GM12878 (cell line): ENCODE results near the gene GRK7. TPM values are rescaled to one million over a fixed set of nuclear protein-coding genes. Genes with fewer than 3 reads are reported as not detected.

Source experiments
- FOS ChIP-seq: IDR thresholded peaks from 3 replicates; pipeline ENCODE4 v1.6.1; 2011; ENCODE audit warnings: borderline replicate concordance; ENCODE audit not compliant: insufficient read length; ENCODE audit errors: extremely low read depth
- FOXK2 ChIP-seq: fragments of 450-650 bp; IDR thresholded peaks from 2 replicates; pipeline ENCODE4 v1.6.1; 2017; ENCODE audit warnings: mild to moderate bottlenecking, moderate library complexity
- IRF4 ChIP-seq: IDR thresholded peaks from 2 replicates; pipeline ENCODE4 v1.6.1; 2011; ENCODE audit warnings: low read depth, low read length
- RAD51 ChIP-seq: fragments of 450-650 bp; IDR thresholded peaks from 2 replicates; pipeline ENCODE4 v1.6.1; 2016; ENCODE audit warnings: moderate library complexity, mild to moderate bottlenecking, inconsistent platforms
- SREBF2 ChIP-seq: IDR thresholded peaks from 2 replicates; pipeline ENCODE4 v1.6.1; 2012; ENCODE audit warnings: mild to moderate bottlenecking, low read length
- USF2 ChIP-seq: IDR thresholded peaks from 2 replicates; pipeline ENCODE4 v1.6.1; 2011; ENCODE audit warnings: low read depth, low read length, improper control_type of control experiment, borderline replicate concordance
- ZBTB4 ChIP-seq: fragments of 450-650 bp; formaldehyde crosslinking; IDR thresholded peaks from 2 replicates; pipeline ENCODE4 v1.4.0; 2022; ENCODE audit warnings: mild to moderate bottlenecking, moderate library complexity
- polyA plus RNA-seq, 11 experiments: library from polyadenylated mRNA; depleted of rRNA in 4 of 11; unstranded in 6 of 11; stranded (reverse) in 5 of 11; fragments of >200 nt; fragmentation: Nextera tagmentation in 4 of 11; fragmentation: Illumina TruSeq in 1 of 11; extraction: Ambion mirVana in 4 of 11; extraction: Trizol in 1 of 11; gene quantifications; 1 replicate in 1 of 11; 2 replicates in 10 of 11; pipeline versions ENCODE4 v1.2.1 to v1.2.3, GENCODE V29; 2011 to 2016; ENCODE audit warnings: inconsistent platforms in 2 of 11, missing spikeins in 2 of 11, low read depth in 1 of 11
- total RNA-seq, 4 experiments: library from RNA; depleted of rRNA in 3 of 4; stranded (reverse); fragments of >200 nt in 3 of 4; fragmentation: Illumina TruSeq in 1 of 4; extraction: Trizol in 1 of 4; gene quantifications; 2 replicates each; pipeline versions ENCODE4 v1.2.1 to v1.2.3, GENCODE V29; 2013 to 2021

GRK7 gene
- total and polyA plus RNA-seq, 10 of the 15 experiments (the other 5 are each of a cell fraction or from before 2014, with no cell fraction given): not detected

GRCh38 chr3:141738022-141738890, 25.0 kb upstream of the GRK7 start, which contains the start of gene RNF7 (continued):
- TF ChIP-seq ZBTB4 (CRISPR knock-in tag) (no peak), SREBF2 (no peak), IRF4 (no peak), RAD51 (no peak), USF2 (no peak), FOS (no peak), FOXK2 (no peak)
